Endothelial cell of umbilical vein (primary cell): ENCODE measurements around the gene HLA-DQA1. TPM values are rescaled to one million over a fixed set of nuclear protein-coding genes. Genes with fewer than 3 reads are reported as not detected.

Experiments used
- BruUV-seq: library from RNA; stranded (reverse); fragments of 400-500 nt; replicated peaks from 2 replicates; lab custom pipeline; 2021; lab: Mats Ljungman, UMichigan
- CTCF ChIA-PET: fragments of 300-600, 350-600 bp; sonication (Branson Sonifier 250); formaldehyde crosslinking; loops from one replicate; lab custom pipeline; 2021; ENCODE audit warnings: antibody characterized with exemption, inconsistent platforms; lab: Charles Lee
- POLR2A ChIA-PET: fragments of 300-600, 350-600 bp; sonication (Branson Sonifier 250); formaldehyde crosslinking; loops from one replicate; lab custom pipeline; 2021; ENCODE audit warnings: antibody characterized with exemption, inconsistent platforms; lab: Charles Lee
- DNase-seq: peaks from one replicate; pipeline ENCODE4 v3.0.0-alpha.2; 2011; ENCODE audit warnings: low read depth, low spot score
- FAIRE-seq: peaks from 2 replicates; lab custom pipeline; 2011; peaks lifted over from hg19 to GRCh38; lab: Jason Lieb, UNC
- H2AFZ ChIP-seq: 2 replicates; pipeline ENCODE4 v1.6.0; 2012; ENCODE audit warnings: low read depth, low read length, control low read depth, inconsistent platforms
- H3K27ac ChIP-seq: 2 replicates; pipeline ENCODE4 v1.5.1; 2011; ENCODE audit warnings: low read depth, mild to moderate bottlenecking, control low read depth, low read length, moderate library complexity; ENCODE audit not compliant: insufficient read depth
- H3K27me3 ChIP-seq, 2 experiments: 2 replicates each; pipeline versions ENCODE4 v1.6.0 to v1.6.1; 2011; ENCODE audit warnings: low read length in 2 of 2, mixed read lengths in 1 of 2; ENCODE audit not compliant: control insufficient read depth in 2 of 2, insufficient read depth in 2 of 2
- H3K36me3 ChIP-seq, 2 experiments: 2 replicates in 1 of 2; 3 replicates in 1 of 2; pipeline ENCODE4 v1.5.1; 2011; ENCODE audit warnings: low read length in 2 of 2, mild to moderate bottlenecking in 1 of 2, moderate library complexity in 1 of 2; ENCODE audit not compliant: control insufficient read depth in 2 of 2, insufficient read depth in 2 of 2; ENCODE audit errors: extremely low read depth in 1 of 2
- H3K4me1 ChIP-seq: 3 replicates; pipeline ENCODE4 v1.5.1; 2011; ENCODE audit warnings: mild to moderate bottlenecking, low read length; ENCODE audit not compliant: control insufficient read depth, insufficient read depth; ENCODE audit errors: extremely low read depth
- H3K4me2 ChIP-seq: 2 replicates; pipeline ENCODE4 v1.6.1; 2011; ENCODE audit warnings: low read length, control low read depth, mixed read lengths; ENCODE audit not compliant: insufficient read depth
- H3K4me3 ChIP-seq, 3 experiments: fragments of 200-600 bp in 1 of 3; sonication (generic), shearing (Covaris generic) in 1 of 3; replicated peaks in 1 of 3; 2 replicates each; pipeline ENCODE4 v1.5.1; 2011 to 2016; ENCODE audit warnings: control low read depth in 3 of 3, low read length in 3 of 3, mild to moderate bottlenecking in 2 of 3, inconsistent platforms in 1 of 3, low read depth in 1 of 3, moderate library complexity in 1 of 3; ENCODE audit not compliant: insufficient read depth in 1 of 3
- H3K79me2 ChIP-seq: 2 replicates; pipeline ENCODE4 v1.6.0; 2012; ENCODE audit warnings: low read length, inconsistent platforms; ENCODE audit not compliant: control insufficient read depth, insufficient read depth
- H3K9ac ChIP-seq: replicated peaks from 2 replicates; pipeline ENCODE3; 2011; ENCODE audit warnings: low read length, control low read depth; ENCODE audit not compliant: insufficient read depth; ENCODE audit errors: extremely low read depth
- H3K9me1 ChIP-seq: replicated peaks from 3 replicates; pipeline ENCODE4 v1.6.0; 2011; ENCODE audit warnings: mild to moderate bottlenecking, low read length; ENCODE audit not compliant: control insufficient read depth, insufficient read depth; ENCODE audit errors: extremely low read depth
- H3K9me3 ChIP-seq: replicated peaks from 2 replicates; pipeline ENCODE4 v1.5.1; 2012; ENCODE audit warnings: low read length, inconsistent platforms; ENCODE audit not compliant: control insufficient read depth, insufficient read depth
- H4K20me1 ChIP-seq: replicated peaks from 2 replicates; pipeline ENCODE3; 2011; ENCODE audit warnings: mild to moderate bottlenecking, low read length; ENCODE audit not compliant: control insufficient read depth, insufficient read depth; ENCODE audit errors: extremely low read depth
- EZH2 ChIP-seq: IDR thresholded peaks from 2 replicates; pipeline ENCODE4 v1.6.1; 2012; ENCODE audit warnings: borderline replicate concordance, low read depth, mild to moderate bottlenecking, moderate library complexity, low read length, inconsistent platforms; ENCODE audit not compliant: severe bottlenecking
- FOS ChIP-seq: IDR thresholded peaks from 2 replicates; pipeline ENCODE4 v1.6.1; 2011; ENCODE audit warnings: mild to moderate bottlenecking, low read length, moderate library complexity, borderline replicate concordance; ENCODE audit not compliant: insufficient read depth
- GATA2 ChIP-seq: IDR thresholded peaks from 2 replicates; pipeline ENCODE4 v1.7.0; 2011; ENCODE audit warnings: low read depth, mild to moderate bottlenecking, moderate library complexity, mixed read lengths, low read length; ENCODE audit not compliant: insufficient read length, insufficient read depth
- JUN ChIP-seq: IDR thresholded peaks from 2 replicates; pipeline ENCODE4 v1.6.1; 2011; ENCODE audit warnings: borderline replicate concordance, low read depth; ENCODE audit not compliant: insufficient read length, insufficient read depth
- POLR2A ChIP-seq: IDR thresholded peaks from 2 replicates; pipeline ENCODE4 v1.6.1; 2012; ENCODE audit warnings: low read depth, mild to moderate bottlenecking, control low read depth, low read length
- POLR2AphosphoS5 ChIP-seq: IDR thresholded peaks from 2 replicates; pipeline ENCODE4 v1.6.1; 2012; ENCODE audit warnings: low read depth, mild to moderate bottlenecking, control low read depth, low read length, moderate library complexity; ENCODE audit not compliant: insufficient read depth
- dilution Hi-C: fragments of 300-500 bp; cut with MboI; formaldehyde crosslinking; loops from one replicate; pipeline ENCODE4 v1.15.0; 2019; ENCODE audit warnings: low sequenced_read_pairs; ENCODE audit not compliant: extremely low pct_ligation_motif_present
- intact Hi-C: fragments of 100-400 bp; cut with micrococcal nuclease; formaldehyde crosslinking; loops from one replicate; pipeline ENCODE4 v1.10.0; 2022
- polyA plus RNA-seq, 4 experiments: library from polyadenylated mRNA; depleted of rRNA in 3 of 4; stranded (reverse) in 3 of 4; unstranded in 1 of 4; fragments of >200 nt; gene quantifications; 2 replicates each; pipeline versions ENCODE4 v1.2.1 to v1.2.3, GENCODE V29; 2011 to 2012; ENCODE audit warnings: missing spikeins in 1 of 4
- total RNA-seq: library from RNA; stranded (reverse); gene quantifications from 2 replicates; pipeline ENCODE4 v1.2.3, GENCODE V29; 2021
- TF ChIP-seq, protein P1 (sequence below), 2 donors: IDR thresholded peaks; 1 replicate in 1 of 2; 2 replicates in 1 of 2; pipeline ENCODE4 v1.5.1; 2011; ENCODE audit warnings: low read length in 2 of 2, mild to moderate bottlenecking in 2 of 2, moderate library complexity in 2 of 2, control low read depth in 1 of 2, inconsistent platforms in 1 of 2, low read depth in 1 of 2; ENCODE audit not compliant: insufficient read depth in 1 of 2; ENCODE audit errors: extremely low read depth in 1 of 2

HLA-DQA1 gene
- total and polyA plus RNA-seq, 2 donors (not counting 3 experiments of a cell fraction or from before 2014, with no cell fraction given): not detected

DNA sequence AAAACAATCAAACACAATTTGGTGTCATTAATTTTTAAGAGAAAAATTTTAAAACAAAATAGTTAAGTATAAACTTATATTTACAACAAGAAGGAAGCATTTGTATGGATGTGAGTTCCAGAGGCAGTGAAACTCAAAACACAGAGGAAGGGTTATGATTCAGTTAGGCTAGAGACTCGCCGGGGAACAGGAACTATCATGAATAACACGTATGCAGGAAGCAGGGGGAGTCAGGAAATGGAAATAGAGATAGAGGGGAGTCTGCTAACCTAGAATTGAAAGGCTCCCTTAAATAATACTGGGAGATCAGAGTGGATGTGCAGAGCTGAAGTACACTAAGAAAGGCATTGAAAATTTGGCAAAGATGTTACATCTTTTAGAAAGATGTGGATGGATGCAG is 33.3 kb upstream of the HLA-DQA1 start:
- BruUV-seq: no TSS peak
- no peak for TF ChIP-seq JUN
- TF ChIP-seq POLR2A: no peak
- TF ChIP-seq EZH2: no peak
- TF ChIP-seq, protein P1, sequence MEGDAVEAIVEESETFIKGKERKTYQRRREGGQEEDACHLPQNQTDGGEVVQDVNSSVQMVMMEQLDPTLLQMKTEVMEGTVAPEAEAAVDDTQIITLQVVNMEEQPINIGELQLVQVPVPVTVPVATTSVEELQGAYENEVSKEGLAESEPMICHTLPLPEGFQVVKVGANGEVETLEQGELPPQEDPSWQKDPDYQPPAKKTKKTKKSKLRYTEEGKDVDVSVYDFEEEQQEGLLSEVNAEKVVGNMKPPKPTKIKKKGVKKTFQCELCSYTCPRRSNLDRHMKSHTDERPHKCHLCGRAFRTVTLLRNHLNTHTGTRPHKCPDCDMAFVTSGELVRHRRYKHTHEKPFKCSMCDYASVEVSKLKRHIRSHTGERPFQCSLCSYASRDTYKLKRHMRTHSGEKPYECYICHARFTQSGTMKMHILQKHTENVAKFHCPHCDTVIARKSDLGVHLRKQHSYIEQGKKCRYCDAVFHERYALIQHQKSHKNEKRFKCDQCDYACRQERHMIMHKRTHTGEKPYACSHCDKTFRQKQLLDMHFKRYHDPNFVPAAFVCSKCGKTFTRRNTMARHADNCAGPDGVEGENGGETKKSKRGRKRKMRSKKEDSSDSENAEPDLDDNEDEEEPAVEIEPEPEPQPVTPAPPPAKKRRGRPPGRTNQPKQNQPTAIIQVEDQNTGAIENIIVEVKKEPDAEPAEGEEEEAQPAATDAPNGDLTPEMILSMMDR (IDR thresholded peaks at IDR 0.05; ENCODE audit: extremely low read depth in 1 of 2, insufficient read depth in 1 of 2, low read depth in 1 of 2, low read length in 2 of 2): no peak
- no peak for TF ChIP-seq GATA2
- no peak for TF ChIP-seq POLR2AphosphoS5
- no peak for TF ChIP-seq FOS
- dilution Hi-C loops: no loop called here

More for the DNA sequence above, 33.3 kb upstream of the HLA-DQA1 start:
- ChIA-PET CTCF (no interaction called here), POLR2A (no interaction called here)
- H2AFZ ChIP-seq: no peak overlapping the region
- H3K27me3 ChIP-seq: peaks cover 0 to 3% of the 10 kb centered on the region in 2 experiments
- no peak overlapping the region for H3K4me2 ChIP-seq
- H3K9ac ChIP-seq: no peak overlapping the region
- no peak overlapping the region for H3K4me3 ChIP-seq
- no peak for DNase-seq
- no peak overlapping the region for H3K27ac ChIP-seq
- no peak for FAIRE-seq
- H3K36me3 ChIP-seq: no peaks in the 10 kb centered on the region
- H3K9me3 ChIP-seq: no peaks in the 10 kb centered on the region
- intact Hi-C loops: no loop called here
- no peaks in the 10 kb centered on the region for H3K9me1 ChIP-seq
- no peaks in the 10 kb centered on the region for H4K20me1 ChIP-seq
- no peaks in the 10 kb centered on the region for H3K79me2 ChIP-seq
- H3K4me1 ChIP-seq: no peaks in the 10 kb centered on the region
